GM12878 (cell line): ENCODE data around the gene SLC25A48.

Source experiments
- CREM ChIP-seq: IDR thresholded peaks from 2 replicates; pipeline ENCODE4 v1.6.1; 2014; ENCODE audit warnings: antibody characterized with exemption, low read depth
- EGR1 ChIP-seq, 2 experiments: IDR thresholded peaks; 1 replicate in 1 of 2; 2 replicates in 1 of 2; pipeline ENCODE4 v1.6.1; 2011 to 2012; ENCODE audit warnings: low read depth in 2 of 2, low read length in 2 of 2, borderline replicate concordance in 1 of 2, mild to moderate bottlenecking in 1 of 2, moderate library complexity in 1 of 2
- EP300 ChIP-seq, 2 experiments: fragments of 150-350 bp in 1 of 2; IDR thresholded peaks; 2 replicates each; pipeline ENCODE4 v1.6.1; 2011 to 2012; ENCODE audit warnings: low read depth in 2 of 2, low read length in 2 of 2, borderline replicate concordance in 1 of 2, improper control_type of control experiment in 1 of 2, inconsistent platforms in 1 of 2; ENCODE audit not compliant: control insufficient read depth in 1 of 2
- EZH2 ChIP-seq: IDR thresholded peaks from 2 replicates; pipeline ENCODE4 v1.6.1; 2012; ENCODE audit warnings: low read depth, mild to moderate bottlenecking, control low read depth, inconsistent platforms, low read length, borderline replicate concordance; ENCODE audit not compliant: control insufficient read depth
- JUNB ChIP-seq: IDR thresholded peaks from 2 replicates; pipeline ENCODE4 v1.6.1; 2016; ENCODE audit warnings: antibody characterized with exemption, mild to moderate bottlenecking
- POLR2A ChIP-seq: IDR thresholded peaks from 2 replicates; pipeline ENCODE4 v1.6.1; 2011; ENCODE audit warnings: low read depth, mild to moderate bottlenecking, low read length
- RB1 ChIP-seq: fragments of 450-650 bp; formaldehyde crosslinking; IDR thresholded peaks from 2 replicates; pipeline ENCODE4 v1.6.1; 2017; ENCODE audit warnings: mild to moderate bottlenecking, borderline replicate concordance
- TCF12 ChIP-seq: IDR thresholded peaks from 2 replicates; pipeline ENCODE4 v1.6.1; 2011; ENCODE audit warnings: low read depth, mild to moderate bottlenecking, low read length
- ZNF207 ChIP-seq: fragments of 450-650 bp; IDR thresholded peaks from 2 replicates; pipeline ENCODE4 v1.6.1; 2014; ENCODE audit warnings: antibody characterized with exemption, mild to moderate bottlenecking, borderline replicate concordance
- ZNF217 ChIP-seq: fragments of 450-650 bp; IDR thresholded peaks from 2 replicates; pipeline ENCODE4 v1.6.1; 2017; ENCODE audit warnings: antibody characterized with exemption, mild to moderate bottlenecking
- TF ChIP-seq, protein P1 (sequence below), 3 experiments: IDR thresholded peaks in 2 of 3; conservative IDR thresholded peaks in 1 of 3; 2 replicates each; pipeline ENCODE4 v1.5.1; 2011; ENCODE audit warnings: low read depth in 3 of 3, low read length in 3 of 3, mild to moderate bottlenecking in 3 of 3, control low read depth in 2 of 3, moderate library complexity in 2 of 3, inconsistent platforms in 1 of 3, mixed read lengths in 1 of 3; ENCODE audit not compliant: control insufficient read depth in 2 of 3, insufficient read depth in 1 of 3; ENCODE audit errors: extremely low read depth in 1 of 3
- TF ChIP-seq, protein P2 (sequence below): fragments of 450-650 bp; IDR thresholded peaks from 2 replicates; pipeline ENCODE4 v1.6.1; 2016; ENCODE audit warnings: mild to moderate bottlenecking
- TF ChIP-seq, protein P3 (sequence below): IDR thresholded peaks from 2 replicates; pipeline ENCODE4 v1.6.1; 2011; ENCODE audit warnings: mild to moderate bottlenecking, low read depth, low read length, moderate library complexity; ENCODE audit not compliant: insufficient replicate concordance

DNA sequence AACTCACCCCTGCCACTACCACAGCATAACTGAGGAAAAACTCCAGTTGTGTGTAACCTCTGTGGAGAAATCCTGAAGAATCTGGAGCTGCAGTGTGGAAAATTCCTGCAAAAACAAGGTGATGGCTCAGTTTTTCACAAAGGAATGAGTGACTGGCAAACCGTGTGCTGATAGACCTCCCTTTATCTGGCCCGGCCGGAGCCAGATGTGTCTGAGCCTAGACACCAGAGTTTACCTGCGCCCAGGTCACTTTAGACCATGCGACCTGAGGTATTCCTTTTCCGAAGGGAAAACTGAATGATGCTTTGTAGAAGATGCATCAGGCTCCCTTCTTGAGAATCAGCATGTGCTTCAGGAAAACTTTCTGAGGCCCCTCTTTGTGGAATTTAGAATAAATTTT lies 16.2 kb downstream of the SLC25A48 start:
- TF ChIP-seq EGR1 (IDR thresholded peaks at IDR 0.05; ENCODE audit: borderline replicate concordance in 1 of 2, low read depth in 2 of 2, low read length in 2 of 2) (no peak), CREM (no peak), POLR2A (no peak), EZH2 (no peak), TCF12 (no peak), ZNF207 (no peak), EP300 (IDR thresholded peaks at IDR 0.05; ENCODE audit: borderline replicate concordance in 1 of 2, control insufficient read depth in 1 of 2, low read depth in 2 of 2, low read length in 2 of 2) (no peak), ZNF217 (no peak), JUNB (no peak), RB1 (no peak)
- TF ChIP-seq, protein P1, sequence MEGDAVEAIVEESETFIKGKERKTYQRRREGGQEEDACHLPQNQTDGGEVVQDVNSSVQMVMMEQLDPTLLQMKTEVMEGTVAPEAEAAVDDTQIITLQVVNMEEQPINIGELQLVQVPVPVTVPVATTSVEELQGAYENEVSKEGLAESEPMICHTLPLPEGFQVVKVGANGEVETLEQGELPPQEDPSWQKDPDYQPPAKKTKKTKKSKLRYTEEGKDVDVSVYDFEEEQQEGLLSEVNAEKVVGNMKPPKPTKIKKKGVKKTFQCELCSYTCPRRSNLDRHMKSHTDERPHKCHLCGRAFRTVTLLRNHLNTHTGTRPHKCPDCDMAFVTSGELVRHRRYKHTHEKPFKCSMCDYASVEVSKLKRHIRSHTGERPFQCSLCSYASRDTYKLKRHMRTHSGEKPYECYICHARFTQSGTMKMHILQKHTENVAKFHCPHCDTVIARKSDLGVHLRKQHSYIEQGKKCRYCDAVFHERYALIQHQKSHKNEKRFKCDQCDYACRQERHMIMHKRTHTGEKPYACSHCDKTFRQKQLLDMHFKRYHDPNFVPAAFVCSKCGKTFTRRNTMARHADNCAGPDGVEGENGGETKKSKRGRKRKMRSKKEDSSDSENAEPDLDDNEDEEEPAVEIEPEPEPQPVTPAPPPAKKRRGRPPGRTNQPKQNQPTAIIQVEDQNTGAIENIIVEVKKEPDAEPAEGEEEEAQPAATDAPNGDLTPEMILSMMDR (IDR thresholded peaks at IDR 0.05 in 2 of 3, conservative IDR thresholded peaks at IDR 0.05 in 1 of 3; ENCODE audit: control insufficient read depth in 2 of 3, extremely low read depth in 1 of 3, insufficient read depth in 1 of 3, low read depth in 3 of 3, low read length in 3 of 3), result no peak
- TF ChIP-seq, protein P2, sequence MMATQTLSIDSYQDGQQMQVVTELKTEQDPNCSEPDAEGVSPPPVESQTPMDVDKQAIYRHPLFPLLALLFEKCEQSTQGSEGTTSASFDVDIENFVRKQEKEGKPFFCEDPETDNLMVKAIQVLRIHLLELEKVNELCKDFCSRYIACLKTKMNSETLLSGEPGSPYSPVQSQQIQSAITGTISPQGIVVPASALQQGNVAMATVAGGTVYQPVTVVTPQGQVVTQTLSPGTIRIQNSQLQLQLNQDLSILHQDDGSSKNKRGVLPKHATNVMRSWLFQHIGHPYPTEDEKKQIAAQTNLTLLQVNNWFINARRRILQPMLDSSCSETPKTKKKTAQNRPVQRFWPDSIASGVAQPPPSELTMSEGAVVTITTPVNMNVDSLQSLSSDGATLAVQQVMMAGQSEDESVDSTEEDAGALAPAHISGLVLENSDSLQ, result no peak
- TF ChIP-seq, protein P3, sequence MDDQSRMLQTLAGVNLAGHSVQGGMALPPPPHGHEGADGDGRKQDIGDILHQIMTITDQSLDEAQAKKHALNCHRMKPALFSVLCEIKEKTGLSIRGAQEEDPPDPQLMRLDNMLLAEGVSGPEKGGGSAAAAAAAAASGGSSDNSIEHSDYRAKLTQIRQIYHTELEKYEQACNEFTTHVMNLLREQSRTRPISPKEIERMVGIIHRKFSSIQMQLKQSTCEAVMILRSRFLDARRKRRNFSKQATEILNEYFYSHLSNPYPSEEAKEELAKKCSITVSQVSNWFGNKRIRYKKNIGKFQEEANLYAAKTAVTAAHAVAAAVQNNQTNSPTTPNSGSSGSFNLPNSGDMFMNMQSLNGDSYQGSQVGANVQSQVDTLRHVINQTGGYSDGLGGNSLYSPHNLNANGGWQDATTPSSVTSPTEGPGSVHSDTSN, result no peak
